GM21367 (cell line): ENCODE measurements around the gene WNT5B.

Experiments used
- ATAC-seq: cut with Tn5 transposase; IDR thresholded peaks from one replicate; pipeline ENCODE4 v1.9.1; 2021; ENCODE audit not compliant: unreplicated experiment

The WNT5B gene

DNA sequence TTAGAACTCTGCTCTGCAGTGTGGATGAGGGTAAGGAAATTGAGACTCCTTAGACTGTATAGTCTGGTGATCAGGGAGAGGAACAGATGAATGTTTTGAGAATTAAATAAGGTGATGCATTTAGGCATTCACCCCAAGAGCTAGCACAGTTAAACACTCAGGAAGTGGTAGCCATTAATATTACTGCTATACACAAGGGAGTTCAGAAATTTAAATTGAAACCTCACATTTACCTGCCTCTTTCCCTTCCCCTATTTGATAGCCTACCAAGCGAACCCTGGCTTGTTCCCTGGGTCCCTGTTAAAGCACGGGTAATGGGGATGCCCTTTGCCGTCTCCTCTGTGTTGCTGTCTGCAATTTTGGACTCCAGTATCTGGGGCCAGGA is 18.2 kb downstream of the WNT5B start:
- no peak for ATAC-seq

DNA sequence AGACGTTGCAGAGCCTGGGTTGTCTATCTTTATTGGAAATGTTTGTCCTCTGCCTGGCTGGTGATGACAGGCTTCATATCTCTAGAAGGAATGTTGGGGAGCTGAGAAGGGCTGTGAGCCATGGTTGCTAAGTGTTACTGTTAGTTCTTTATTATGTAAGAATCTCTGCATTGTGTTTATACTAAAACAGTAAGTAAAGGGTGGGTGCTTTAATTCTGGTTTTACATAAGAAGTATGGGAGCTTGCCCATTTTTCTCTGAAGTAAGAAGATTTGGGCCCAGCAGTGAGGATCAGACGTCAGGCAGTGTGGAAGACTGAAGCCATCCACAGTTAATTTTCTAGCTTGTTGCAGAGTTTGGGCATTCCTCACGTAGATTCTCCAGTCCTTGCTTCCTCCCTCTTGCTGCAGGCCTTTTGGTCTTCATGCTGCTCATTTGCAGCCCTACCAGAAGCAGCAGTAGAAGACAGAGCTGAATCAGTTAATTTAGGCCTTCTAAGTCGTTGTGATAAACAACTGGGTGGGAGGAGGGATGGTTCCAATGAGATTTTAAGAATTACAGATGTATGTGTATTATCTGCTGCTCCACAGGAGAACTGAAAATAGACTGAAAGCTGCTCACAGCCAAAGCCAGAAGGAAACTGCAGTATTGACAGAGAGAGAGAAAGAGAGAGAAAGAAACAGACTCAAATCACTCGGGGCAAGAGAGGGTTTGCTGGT is 21.4 kb downstream of the WNT5B start:
- no peak for ATAC-seq

DNA sequence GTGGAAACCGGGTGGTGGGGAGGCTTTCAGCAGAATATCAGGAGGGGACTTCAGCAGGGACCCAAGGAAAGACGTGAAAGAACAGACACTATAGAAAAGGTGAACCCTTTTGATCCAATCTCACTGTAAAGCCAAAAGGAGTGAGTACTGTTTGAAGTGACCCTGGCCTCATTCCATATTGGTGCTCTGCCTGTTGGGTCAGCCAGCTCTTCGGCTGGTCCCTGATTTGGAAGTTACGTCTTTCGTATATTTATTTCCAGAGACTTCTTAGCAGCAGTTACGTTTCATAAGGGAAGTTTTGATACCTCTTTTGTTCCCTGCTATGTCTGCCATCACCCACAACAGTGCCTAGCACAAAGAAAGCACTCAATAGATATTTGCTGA is 21.9 kb downstream of the WNT5B start:
- ATAC-seq, result no peak

DNA sequence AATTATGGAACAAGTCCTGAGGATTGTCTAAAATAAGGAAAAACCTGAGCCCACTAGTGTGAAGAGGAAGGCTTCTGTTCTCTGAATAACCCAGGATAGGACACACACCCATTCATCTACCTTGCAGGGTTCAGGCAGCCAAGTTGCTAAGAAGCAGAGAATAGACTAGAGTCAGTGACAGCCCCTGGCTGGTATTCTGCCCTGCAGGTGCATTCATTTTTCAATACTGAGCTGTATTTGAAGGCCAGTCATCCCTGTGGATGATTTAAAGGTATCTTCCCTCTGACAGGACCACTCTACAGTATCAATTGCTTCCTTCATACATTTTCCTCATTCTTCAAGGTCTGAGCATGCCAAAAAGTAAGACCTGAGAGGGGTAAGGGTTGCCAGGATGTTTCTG is 22.9 kb downstream of the WNT5B start:
- no peak for ATAC-seq

DNA sequence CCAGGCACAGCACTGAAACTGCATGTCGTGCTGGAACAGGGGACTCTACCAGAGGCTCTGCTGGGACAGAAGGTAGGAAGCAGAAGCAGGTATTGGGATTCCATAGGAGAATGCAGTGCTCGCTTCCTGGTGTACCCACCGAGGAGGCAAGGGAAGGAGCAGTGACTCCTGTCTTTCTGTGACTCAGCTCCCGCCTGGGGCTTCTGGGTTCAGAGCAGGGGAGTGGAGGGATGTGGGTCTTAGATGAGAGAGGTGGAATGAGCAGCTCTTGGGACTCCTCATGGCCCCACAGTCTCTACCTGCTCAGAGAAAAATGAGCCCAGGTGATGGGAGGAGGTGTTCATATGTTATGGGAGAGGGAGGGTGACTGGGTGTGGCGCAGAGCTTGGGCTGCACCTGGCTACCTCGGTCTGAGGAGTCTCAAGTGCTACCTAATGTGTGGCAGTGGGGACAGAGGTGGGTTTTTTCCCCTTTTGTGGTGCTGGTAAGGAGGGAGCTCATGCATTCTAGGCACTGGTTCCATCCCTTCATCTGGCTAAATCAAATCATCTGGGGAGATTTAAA is 26.3 kb downstream of the WNT5B start:
- ATAC-seq, result no peak

DNA sequence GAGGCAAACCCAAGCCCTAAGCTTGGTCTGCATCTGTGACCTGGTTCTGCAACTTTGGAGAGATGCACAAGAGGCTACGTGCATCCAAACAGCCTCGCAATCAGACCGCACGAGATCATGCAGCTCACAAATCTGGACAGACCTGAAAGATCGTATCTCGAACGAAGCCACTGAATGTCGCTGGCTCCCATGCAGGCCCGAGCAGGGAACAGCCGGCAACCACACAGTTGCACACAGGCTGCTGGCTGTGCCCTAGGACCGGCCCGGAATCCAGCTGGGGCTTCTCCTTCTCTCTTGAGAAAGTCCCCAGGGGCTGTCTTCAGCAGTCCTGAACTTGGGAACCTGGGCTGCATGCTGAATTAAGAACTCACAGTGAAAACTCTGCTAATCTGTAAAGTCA is 27.9 kb downstream of the WNT5B start:
- no peak for ATAC-seq

DNA sequence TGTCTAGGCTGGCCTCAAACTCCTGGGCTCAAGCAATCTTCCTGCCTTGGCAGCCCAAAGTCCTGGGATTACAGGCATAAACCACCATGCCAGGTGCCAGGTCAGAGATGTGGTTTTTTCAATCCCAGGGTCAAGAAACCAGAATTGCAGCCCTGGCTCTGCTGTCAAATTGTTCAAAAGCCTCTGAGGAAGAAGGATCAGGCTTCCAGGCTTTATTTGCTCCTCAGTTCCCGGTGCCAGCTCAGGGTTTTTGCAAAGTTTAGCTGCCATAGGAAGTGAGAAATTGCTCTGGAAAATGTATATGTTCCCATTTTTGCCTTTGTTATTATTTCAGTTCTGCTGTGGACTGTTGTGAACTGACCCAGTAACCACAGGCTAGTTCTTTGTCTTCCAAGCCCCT is 28.7 kb downstream of the WNT5B start:
- no peak for ATAC-seq

DNA sequence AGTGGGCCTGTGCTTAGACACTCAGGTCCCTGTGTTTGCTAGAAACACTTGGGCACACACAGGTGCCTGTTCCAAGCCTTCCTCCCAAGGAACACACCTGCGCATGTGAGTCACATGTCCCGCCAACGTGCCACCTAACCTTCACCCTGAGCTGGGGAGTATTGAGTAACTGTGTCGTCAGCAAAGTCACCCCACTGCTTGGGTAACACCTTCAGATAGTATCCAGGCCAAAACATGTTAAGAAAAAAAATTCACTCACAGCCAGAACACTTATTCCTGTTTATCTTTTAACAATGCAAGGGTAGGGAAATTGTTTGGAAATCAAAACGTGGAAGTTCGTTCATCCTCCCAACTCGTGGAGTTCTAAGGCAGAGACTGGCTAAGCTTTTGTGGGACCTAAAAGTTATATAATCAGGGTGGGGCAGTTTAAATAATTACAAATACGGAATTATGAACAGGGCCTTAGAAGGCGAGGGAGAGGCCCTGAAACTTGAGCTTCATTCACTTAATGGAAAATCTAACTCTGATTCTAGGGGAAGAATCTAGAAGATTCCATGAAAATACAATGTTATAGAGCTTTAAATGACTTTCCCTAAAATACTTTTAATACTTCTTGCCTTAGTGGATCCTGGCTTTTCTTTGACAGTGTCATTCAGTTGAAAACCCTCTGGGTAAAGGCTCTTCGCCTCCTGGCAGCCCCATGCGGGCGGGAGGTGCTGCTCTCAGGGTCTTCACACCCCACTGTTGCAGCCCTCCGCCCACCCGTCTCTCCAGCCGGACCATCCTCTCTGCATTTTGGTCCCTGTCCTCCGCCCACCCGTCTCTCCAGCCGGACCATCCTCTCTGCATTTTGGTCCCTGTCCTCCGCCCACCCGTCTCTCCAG is 31.5 kb downstream of the WNT5B start:
- no peak for ATAC-seq

DNA sequence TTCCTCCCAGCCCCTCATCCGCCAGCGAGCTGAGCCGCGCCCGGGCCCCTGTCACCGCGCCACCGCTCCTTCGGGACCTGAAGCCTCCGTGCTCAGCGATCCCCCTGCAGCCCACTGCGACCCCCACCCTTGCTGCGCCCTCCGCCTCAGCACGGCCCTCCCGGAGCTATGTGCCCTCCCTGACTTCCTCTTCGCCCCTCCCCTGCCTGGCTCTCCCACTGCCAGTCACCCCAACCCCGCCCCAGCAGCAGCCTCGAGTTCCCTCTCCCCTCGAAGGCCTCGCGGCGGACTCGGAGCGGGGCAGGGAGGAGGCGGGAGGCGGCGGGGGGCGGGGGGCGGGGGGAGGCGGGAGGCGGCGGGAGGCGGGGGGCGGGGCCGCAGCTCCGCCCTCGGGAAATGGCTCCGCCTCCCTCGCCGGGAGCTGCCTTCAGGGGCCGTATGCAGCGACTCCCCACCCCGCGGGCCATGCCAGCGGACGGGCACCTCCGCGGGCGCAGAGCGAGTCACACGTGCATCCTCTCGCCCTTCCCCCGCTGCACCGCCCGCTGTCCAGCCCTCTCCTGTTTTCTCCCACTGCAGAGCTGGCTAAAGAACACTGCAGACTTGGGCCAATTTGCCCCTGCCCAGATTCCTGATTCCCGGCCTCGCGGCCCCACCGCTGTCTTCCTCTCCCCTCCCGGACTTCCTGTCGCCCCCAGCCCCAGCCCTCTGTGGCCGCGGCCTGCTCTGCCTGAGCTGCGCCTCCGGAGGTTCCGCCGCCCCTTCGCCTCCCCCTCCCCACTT is 32.7 kb downstream of the WNT5B start:
- ATAC-seq, result peak; percentile 68

DNA sequence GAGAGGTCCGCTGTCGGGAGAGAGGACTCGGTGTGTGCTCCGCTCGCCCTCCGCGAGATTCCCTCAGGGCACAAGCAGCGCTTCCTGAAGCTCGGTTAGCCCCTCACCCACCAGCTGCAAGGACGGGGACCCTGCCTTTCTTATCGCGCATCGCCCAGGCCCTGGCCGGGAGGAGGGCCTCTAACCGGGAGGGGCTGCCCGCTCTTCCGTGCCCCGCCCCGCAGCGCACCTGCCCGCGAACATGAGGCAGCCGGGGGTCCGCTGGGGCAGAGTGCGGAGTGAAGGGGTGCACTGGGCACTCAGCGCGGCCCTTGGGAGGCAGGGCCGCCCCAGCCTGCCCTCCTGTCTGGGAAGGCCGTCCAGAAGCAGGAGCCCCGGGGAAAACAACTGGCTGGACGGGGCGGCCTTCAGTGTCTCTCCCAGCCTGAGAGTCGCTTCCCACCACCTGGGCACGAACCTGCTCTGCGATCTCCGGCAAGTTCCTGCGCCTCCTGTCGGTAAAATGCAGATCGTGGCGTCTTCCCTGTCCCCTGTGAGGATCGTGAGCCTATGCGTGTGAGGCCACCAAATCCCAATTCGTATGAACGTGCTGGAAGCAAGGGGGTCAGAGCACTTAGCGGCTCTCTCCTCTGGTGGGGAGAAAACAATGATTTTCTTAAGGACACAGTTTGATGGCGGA is 33.9 kb downstream of the WNT5B start:
- ATAC-seq, result no peak

DNA sequence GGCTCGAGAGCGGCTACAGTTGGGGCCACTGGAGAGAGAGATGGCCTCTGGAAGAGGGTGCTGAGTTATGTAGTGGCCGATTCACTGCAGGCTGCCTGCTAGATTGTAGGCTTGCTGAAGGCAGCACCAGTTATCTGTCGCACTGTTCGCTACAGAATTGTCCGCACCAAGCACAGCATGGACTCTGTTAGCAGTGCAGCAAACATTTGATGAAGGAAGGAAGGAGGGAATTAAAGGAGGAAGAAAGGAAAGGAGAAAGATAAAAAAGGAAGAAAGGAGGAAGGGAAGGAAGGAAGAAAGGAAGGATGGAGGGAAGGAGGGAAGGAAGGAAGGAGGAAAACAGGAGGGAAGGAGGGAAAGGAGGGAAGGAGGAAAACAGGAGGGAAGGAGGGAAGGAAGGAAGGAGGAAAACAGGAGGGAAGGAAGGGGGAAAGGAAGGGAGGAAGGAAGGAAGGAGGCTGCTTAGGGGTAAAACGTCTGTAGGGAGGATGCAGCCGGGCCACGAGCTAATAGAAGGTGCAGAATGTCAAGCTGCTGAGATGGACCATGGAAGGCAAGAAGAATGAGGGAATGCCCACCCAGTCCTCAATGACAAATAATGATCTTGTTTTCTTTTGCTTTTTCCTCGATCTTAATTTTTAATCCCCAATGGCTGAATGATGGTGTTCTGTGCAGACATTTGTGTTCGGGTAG is 34.6 kb downstream of the WNT5B start:
- ATAC-seq, result no peak

DNA sequence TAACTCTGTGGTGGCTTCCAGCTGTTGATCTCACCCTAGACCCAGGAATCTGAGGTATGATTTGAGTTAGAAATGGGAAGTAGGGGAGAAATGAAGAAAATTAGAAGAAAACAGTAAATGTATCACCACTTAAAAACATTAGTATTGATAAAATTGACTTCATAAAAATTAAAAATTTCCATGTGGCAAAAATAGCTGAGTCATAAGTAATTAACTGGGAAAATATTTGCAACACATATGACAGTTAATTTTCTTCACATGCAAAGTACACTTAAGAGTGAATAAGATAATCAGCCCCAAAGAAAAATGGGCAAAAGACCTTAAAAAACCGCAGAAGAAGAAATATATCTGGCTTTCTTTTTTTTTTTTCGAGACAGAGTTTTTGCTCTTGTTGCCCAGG is 36.3 kb downstream of the WNT5B start:
- ATAC-seq, result no peak

DNA sequence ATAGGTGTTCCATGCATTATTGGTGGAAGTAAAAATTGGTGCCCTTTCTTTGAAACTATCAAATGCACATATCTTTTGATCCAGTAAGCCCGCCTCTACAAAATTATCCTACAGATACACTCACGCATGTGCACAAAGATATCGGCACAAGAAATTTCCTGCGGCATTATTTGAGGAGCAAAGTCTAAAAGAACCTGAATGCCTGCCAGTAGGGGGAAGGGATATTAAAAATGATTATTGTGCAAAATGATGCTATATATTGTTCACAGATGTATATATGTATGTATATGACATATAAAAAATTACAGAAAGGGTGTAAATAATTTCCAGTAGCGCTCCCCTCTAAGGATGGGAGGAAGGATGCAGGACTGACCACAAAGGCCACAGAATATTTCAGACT is 37.2 kb downstream of the WNT5B start:
- ATAC-seq, result no peak

DNA sequence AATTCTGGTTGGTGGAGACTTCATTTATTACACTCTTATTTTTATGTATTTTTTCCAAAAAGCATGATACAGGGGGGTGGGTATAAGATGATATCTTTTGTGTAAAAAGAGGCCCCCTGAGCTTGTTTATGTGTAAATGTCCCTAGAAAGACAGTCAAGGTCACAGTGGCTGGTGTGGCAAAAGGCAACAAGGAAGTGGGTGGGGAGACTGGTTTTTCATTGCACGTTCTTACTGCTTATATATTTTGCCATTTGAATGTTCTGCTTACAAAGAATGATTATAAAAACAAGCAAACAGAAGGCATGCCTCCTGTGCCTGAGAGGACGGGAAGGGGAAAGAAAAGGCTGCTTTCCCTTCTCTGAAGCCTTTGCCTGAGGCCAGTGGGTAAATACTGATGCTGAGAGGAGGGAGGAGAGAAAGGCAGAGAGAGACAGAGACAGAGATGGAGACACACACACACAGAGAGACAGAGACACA is 37.7 kb downstream of the WNT5B start:
- no peak for ATAC-seq

DNA sequence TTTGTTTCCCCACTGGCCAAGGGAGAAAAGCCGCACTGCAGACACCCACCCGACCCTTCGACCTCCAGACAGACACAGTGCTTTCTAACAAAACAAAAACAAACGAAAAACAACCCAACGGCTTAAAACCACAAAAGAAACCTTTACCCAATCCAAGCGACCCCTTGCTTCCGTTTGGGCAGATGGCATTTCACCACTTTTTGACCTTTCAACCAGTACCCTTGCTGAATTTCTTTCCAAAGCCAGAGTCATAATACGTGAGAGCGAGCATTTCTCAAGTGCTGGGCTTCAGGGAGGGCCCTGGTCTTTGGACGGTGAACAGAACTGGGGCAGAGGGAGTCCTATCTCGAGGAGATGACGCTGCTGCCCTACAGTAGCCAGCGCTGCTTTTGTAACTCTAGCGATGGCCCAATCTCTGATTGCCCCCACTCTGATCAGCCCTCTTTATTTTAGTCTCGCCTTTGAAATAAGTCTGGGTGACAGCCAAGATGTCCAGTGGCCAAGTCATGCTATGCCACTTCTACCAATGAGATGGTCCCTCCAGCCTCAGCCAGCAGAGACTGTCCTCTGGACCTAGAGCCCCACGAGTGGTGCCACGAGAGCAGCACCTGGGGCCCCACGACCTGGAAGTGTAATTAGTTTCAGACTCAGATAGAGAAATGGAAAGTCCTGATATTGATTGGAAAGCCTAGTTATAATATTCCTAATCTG is 40.0 kb downstream of the WNT5B start:
- ATAC-seq, result no peak

DNA sequence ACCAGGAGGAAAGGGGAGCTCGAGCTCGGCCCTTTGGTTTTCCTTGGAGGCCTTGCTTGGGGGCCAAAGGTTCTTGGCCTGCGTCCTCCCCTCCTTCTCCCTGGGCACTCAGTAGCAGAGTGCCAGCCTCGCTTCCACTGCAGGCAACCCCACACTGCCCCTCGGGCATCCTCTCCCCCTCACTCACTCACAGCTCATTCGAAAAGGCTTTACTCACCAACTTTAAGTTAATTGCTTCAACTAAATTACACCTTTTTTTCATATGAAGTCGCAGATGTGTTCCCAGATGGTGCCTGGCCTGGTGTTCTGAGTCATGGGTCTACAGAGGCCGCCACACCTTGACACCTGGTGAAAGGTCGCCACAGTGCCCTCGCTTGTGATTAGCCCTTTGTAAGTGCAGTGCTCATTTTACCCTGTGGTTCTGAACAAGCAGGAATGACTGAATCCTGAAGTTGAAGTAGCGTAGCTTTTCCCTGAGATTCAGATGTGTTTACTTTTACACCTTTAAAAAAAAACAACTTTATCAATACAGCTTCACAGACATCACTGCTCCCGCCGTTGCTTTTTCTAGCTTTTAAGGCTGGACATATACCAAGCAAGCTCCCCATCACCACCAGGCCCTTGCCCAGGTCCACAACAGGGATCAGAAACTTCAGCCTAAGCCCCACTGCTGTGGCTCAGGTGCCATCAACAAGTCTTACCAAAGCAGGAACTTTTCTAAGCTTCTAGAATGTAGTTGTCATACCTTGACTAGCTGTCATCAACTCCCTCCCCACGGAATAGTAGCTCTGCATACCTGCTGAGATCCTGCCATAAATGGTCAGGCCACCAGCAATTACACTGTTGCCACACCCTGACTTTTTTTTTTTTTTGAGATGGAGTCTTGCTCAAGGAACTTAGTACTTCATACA is 41.6 kb downstream of the WNT5B start:
- ATAC-seq, result no peak

DNA sequence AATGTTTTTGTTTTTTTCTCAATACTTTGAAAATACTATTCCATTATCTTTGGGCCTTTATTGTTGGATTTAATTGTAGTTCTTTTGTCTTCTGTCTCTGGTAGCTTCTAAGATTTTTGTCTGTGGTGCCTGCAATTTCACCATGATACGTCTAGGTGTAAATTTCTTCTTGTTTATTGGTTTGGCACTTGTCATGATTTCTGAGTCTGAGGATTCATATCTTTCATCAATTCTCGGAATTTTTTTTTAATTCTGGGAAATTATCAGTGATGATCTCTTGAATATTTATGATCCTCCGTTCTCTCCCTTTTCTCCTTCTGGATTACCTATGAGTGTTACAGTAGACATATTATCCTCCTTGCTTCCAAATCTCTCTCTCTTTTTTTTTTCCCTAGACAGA is 47.0 kb downstream of the WNT5B start:
- no peak for ATAC-seq

DNA sequence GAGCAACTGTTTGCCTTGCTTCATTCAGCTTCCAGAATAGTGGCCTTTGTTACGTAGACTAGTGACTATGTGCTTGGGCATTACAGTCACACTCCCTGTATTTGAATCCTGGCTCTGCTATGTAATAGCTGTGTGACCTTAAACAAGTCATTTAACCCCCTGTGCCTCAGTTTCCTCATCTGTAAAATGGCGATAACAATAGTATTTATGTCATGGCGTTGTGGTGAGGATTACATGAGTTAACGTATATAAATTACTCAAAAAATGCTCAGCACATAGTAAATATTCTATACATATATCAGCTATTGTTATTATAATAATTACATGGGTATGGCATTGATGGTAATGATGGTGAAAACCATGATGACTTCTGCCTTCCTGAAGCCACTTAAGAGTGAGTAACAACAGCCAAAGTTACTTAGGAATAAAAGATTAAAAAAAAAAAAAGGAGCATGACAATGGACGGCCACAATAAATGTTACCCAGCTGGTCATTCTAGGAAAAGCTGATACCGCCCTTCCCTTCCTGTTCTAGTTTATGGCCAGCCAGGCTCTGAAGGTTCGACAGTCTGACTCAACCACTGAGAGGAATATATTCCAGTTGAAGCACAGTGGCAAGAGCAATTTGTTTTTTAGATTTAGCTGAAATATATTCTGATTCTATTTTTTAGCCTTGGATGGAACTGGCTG is 51.9 kb downstream of the WNT5B start:
- ATAC-seq, result no peak
